Hematopoietic multipotent progenitor cell treated with erythropoietin and hydrocortisone succinate and interleukin-3 and kit ligand, for 17 days (in vitro differentiated cells): ENCODE measurements around the gene MAGI2.

Source experiments
- DNase-seq: peaks from one replicate; pipeline ENCODE4 v3.0.0-alpha.2; 2015; ENCODE audit warnings: low spot score

The MAGI2 gene

GRCh38 chr7:78222001-78222751, 1231.3 kb downstream of the MAGI2 start:
- DNase-seq = no peak

GRCh38 chr7:78220754-78221153, 1232.7 kb downstream of the MAGI2 start:
- DNase-seq = no peak

GRCh38 chr7:78218876-78219275, 1234.6 kb downstream of the MAGI2 start:
- DNase-seq = no peak

- no peak for DNase-seq
These were observed 1235.4 kb downstream of the MAGI2 start for GRCh38 chr7:78218051-78218450.

- DNase-seq = no peak
These were observed 1238.3 kb downstream of the MAGI2 start for GRCh38 chr7:78215199-78215598.

GRCh38 chr7:78213402-78213801, 1240.1 kb downstream of the MAGI2 start:
- no peak for DNase-seq

GRCh38 chr7:78212476-78213060, 1240.9 kb downstream of the MAGI2 start:
- no peak for DNase-seq

- DNase-seq = no peak
These were observed 1246.2 kb downstream of the MAGI2 start for GRCh38 chr7:78207269-78207668.

- DNase-seq = no peak
These were observed 1246.7 kb downstream of the MAGI2 start for GRCh38 chr7:78206769-78207168.

GRCh38 chr7:78203042-78203720, 1250.3 kb downstream of the MAGI2 start:
- no peak for DNase-seq

GRCh38 chr7:78198756-78199155, 1254.7 kb downstream of the MAGI2 start:
- no peak for DNase-seq

GRCh38 chr7:78197447-78197846, 1256.0 kb downstream of the MAGI2 start:
- no peak for DNase-seq

- no peak for DNase-seq
These were observed 1258.2 kb downstream of the MAGI2 start for GRCh38 chr7:78195281-78195680.

- DNase-seq = no peak
These were observed 1258.9 kb downstream of the MAGI2 start for GRCh38 chr7:78194611-78195010.

GRCh38 chr7:78191475-78192079, 1261.9 kb downstream of the MAGI2 start:
- DNase-seq = no peak

- DNase-seq = no peak
These were observed 1263.7 kb downstream of the MAGI2 start for GRCh38 chr7:78189762-78190161.

- no peak for DNase-seq
These were observed 1268.2 kb downstream of the MAGI2 start for GRCh38 chr7:78185149-78185745.

GRCh38 chr7:78184299-78184698, 1269.2 kb downstream of the MAGI2 start:
- no peak for DNase-seq

GRCh38 chr7:78179827-78180477, 1273.5 kb downstream of the MAGI2 start:
- no peak for DNase-seq

- no peak for DNase-seq
These were observed 1274.3 kb downstream of the MAGI2 start for GRCh38 chr7:78179211-78179610.

GRCh38 chr7:78178319-78178718, 1275.1 kb downstream of the MAGI2 start:
- DNase-seq = no peak

GRCh38 chr7:78176171-78176570, 1277.3 kb downstream of the MAGI2 start:
- no peak for DNase-seq
